K562 (cell line): ENCODE results near the gene STK11. TPM values are rescaled to one million over a fixed set of nuclear protein-coding genes. Genes with fewer than 3 reads are reported as not detected.

ENCODE experiments used
- CAMTA2 ChIP-seq: fragments of 250-450 bp; sonication (Bioruptor Pico); conservative IDR thresholded peaks from 2 replicates; pipeline ENCODE4 v1.5.1; 2022
- CBX8 ChIP-seq: fragments of 200-600 bp; sonication (generic); IDR thresholded peaks from 2 replicates; pipeline ENCODE4 v1.6.1; 2012; ENCODE audit warnings: borderline replicate concordance, mixed run types, low read depth, mild to moderate bottlenecking, moderate library complexity, mixed read lengths, low read length, control low read depth, inconsistent platforms; ENCODE audit not compliant: poor library complexity, severe bottlenecking; ENCODE audit errors: extremely low read depth
- CLOCK ChIP-seq: fragments of 250-450 bp; sonication (Bioruptor Pico); IDR thresholded peaks from 2 replicates; pipeline ENCODE4 v1.4.0; 2020; ENCODE audit warnings: mild to moderate bottlenecking, moderate library complexity, borderline replicate concordance
- ESRRA ChIP-seq: fragments of 450-650 bp; IDR thresholded peaks from 2 replicates; pipeline ENCODE4 v1.6.1; 2014; ENCODE audit warnings: low read depth, mild to moderate bottlenecking, moderate library complexity, borderline replicate concordance
- FOXA3 ChIP-seq, 2 experiments: fragments of 450-650 bp in 1 of 2; sonication (generic) in 1 of 2; formaldehyde crosslinking; IDR thresholded peaks in 1 of 2; conservative IDR thresholded peaks in 1 of 2; 2 replicates each; pipeline versions ENCODE4 v1.4.0 to v1.8.0; 2020 to 2022; ENCODE audit warnings: mild to moderate bottlenecking in 2 of 2, missing genetic modification reagents in 1 of 2
- FOXM1 ChIP-seq, 2 experiments: fragments of 450-650 bp in 1 of 2; sonication (generic) in 1 of 2; formaldehyde crosslinking in 1 of 2; IDR thresholded peaks; 2 replicates each; pipeline versions ENCODE4 v1.6.1 to v1.9.0; 2017 to 2022; ENCODE audit warnings: low read depth in 2 of 2, mild to moderate bottlenecking in 2 of 2, missing genetic modification reagents in 1 of 2, moderate library complexity in 1 of 2
- GABPB1 ChIP-seq: sonication (generic); formaldehyde crosslinking; IDR thresholded peaks from 2 replicates; pipeline ENCODE4 v1.8.0; 2022; ENCODE audit warnings: mild to moderate bottlenecking, missing genetic modification reagents
- KAT8 ChIP-seq: fragments of 450-650 bp; IDR thresholded peaks from 2 replicates; pipeline ENCODE4 v1.6.1; 2016; ENCODE audit warnings: low read depth, mild to moderate bottlenecking
- KHSRP ChIP-seq: fragments of 450-650 bp; IDR thresholded peaks from 2 replicates; pipeline ENCODE4 v1.6.1; 2017
- PBX2 ChIP-seq, 2 experiments: IDR thresholded peaks in 1 of 2; conservative IDR thresholded peaks in 1 of 2; 2 replicates each; pipeline ENCODE4 v1.6.1; 2016; ENCODE audit warnings: low read depth in 2 of 2, mild to moderate bottlenecking in 1 of 2, missing compliant biosample characterization in 1 of 2, missing genetic modification characterization in 1 of 2, moderate library complexity in 1 of 2
- POLR2G ChIP-seq: fragments of 200-400 bp; formaldehyde crosslinking; IDR thresholded peaks from 2 replicates; pipeline ENCODE4 v1.6.1; 2017; ENCODE audit warnings: low read depth, mild to moderate bottlenecking, antibody characterized with exemption, low read length, moderate library complexity
- PREB ChIP-seq: sonication (generic); formaldehyde crosslinking; IDR thresholded peaks from 2 replicates; pipeline ENCODE4 v1.8.1; 2023; ENCODE audit warnings: mild to moderate bottlenecking, missing genetic modification reagents
- RHOXF2B ChIP-seq: fragments of 250-450 bp; sonication (Bioruptor Pico); conservative IDR thresholded peaks from 2 replicates; pipeline ENCODE4 v1.5.1; 2021
- SP2 ChIP-seq: IDR thresholded peaks from 2 replicates; pipeline ENCODE4 v1.6.1; 2011; ENCODE audit warnings: mild to moderate bottlenecking, low read depth, low read length, moderate library complexity; ENCODE audit not compliant: poor library complexity, severe bottlenecking; ENCODE audit errors: extremely low read depth
- ZNF23 ChIP-seq: fragments of 250-450 bp; sonication (Bioruptor Pico); IDR thresholded peaks from 2 replicates; pipeline ENCODE4 v1.4.0; 2020; ENCODE audit warnings: mild to moderate bottlenecking
- ZNF239 ChIP-seq: fragments of 250-450 bp; sonication (Bioruptor Pico); IDR thresholded peaks from 2 replicates; pipeline ENCODE4 v1.4.0; 2020; ENCODE audit warnings: mild to moderate bottlenecking
- ZNF431 ChIP-seq: sonication (generic); formaldehyde crosslinking; IDR thresholded peaks from 2 replicates; pipeline ENCODE4 v1.8.0; 2022; ENCODE audit warnings: mild to moderate bottlenecking, missing genetic modification reagents
- polyA plus RNA-seq, 8 experiments: library from polyadenylated mRNA; depleted of rRNA in 4 of 8; stranded (reverse) in 5 of 8; unstranded in 3 of 8; fragments of >200 nt; fragmentation: Nextera tagmentation in 2 of 8; fragmentation: Illumina TruSeq in 1 of 8; extraction: Ambion mirVana in 2 of 8; extraction: Trizol in 1 of 8; gene quantifications; 2 replicates each; pipeline versions ENCODE4 v1.2.1 to v1.2.3, GENCODE V29; 2011 to 2014; ENCODE audit warnings: inconsistent platforms in 1 of 8, missing spikeins in 1 of 8
- total RNA-seq, 7 experiments: library from RNA; depleted of rRNA in 6 of 7; stranded (reverse); fragments of >200 nt in 6 of 7; fragmentation: Illumina TruSeq in 2 of 7; extraction: Trizol in 2 of 7; gene quantifications; 2 replicates each; pipeline versions ENCODE4 v1.2.1 to v1.2.3, GENCODE V29; 2011 to 2021; ENCODE audit warnings: low replicate concordance in 1 of 7

STK11 gene
- total and polyA plus RNA-seq, 9 of the 15 experiments (the other 6 are each of a cell fraction or from before 2014, with no cell fraction given), result 0.15 to 96.5 (median 31.7) TPM

GRCh38 chr19:1259206-1259875, 53.8 kb downstream of the STK11 start (continued):
- no peak for TF ChIP-seq PREB (CRISPR knock-in tag)
- no peak for TF ChIP-seq FOXM1 (IDR thresholded peaks at IDR 0.05; ENCODE audit: low read depth)
- no peak for TF ChIP-seq FOXM1 (CRISPR knock-in tag; IDR thresholded peaks at IDR 0.05; ENCODE audit: low read depth)
- TF ChIP-seq CLOCK (CRISPR knock-in tag), result no peak
- TF ChIP-seq ZNF23 (CRISPR knock-in tag), result no peak
- no peak for TF ChIP-seq KHSRP
- no peak for TF ChIP-seq SP2
- TF ChIP-seq KAT8, result no peak
- TF ChIP-seq RHOXF2B (CRISPR knock-in tag), result no peak
- TF ChIP-seq PBX2 (CRISPR knock-in tag; IDR thresholded peaks at IDR 0.05; ENCODE audit: low read depth), result no peak
- no peak for TF ChIP-seq PBX2 (tag; conservative IDR thresholded peaks at IDR 0.05; ENCODE audit: low read depth)
- TF ChIP-seq ESRRA, result no peak
- TF ChIP-seq GABPB1, result 0 out of 2 replicates have a peak, but pooled peaks have one; percentile 40
- TF ChIP-seq CBX8, result no peak
- no peak for TF ChIP-seq ZNF431
- TF ChIP-seq ZNF239 (CRISPR knock-in tag), result no peak
- TF ChIP-seq FOXA3 (CRISPR knock-in tag; conservative IDR thresholded peaks at IDR 0.05 in 1 of 2, IDR thresholded peaks at IDR 0.05 in 1 of 2), result no peak
- peak; percentile 87 for TF ChIP-seq POLR2G
- TF ChIP-seq CAMTA2 (CRISPR knock-in tag), result no peak
